GM12875 (cell line): ENCODE results near the gene SEC14L3.

ENCODE experiments used
- H3K4me3 ChIP-seq: one replicate; pipeline ENCODE4 v1.5.1; 2011; ENCODE audit warnings: low read depth, low read length, control low read depth
- TF ChIP-seq, protein P1 (sequence below): IDR thresholded peaks from 2 replicates; pipeline ENCODE4 v1.5.1; 2011; ENCODE audit warnings: low read depth, mild to moderate bottlenecking, control low read depth, inconsistent platforms, low read length, moderate library complexity, borderline replicate concordance; ENCODE audit not compliant: insufficient read depth

Gene SEC14L3

GRCh38 chr22:30511109-30511508 lies 39.3 kb upstream of the SEC14L3 start:
- TF ChIP-seq, protein P1, sequence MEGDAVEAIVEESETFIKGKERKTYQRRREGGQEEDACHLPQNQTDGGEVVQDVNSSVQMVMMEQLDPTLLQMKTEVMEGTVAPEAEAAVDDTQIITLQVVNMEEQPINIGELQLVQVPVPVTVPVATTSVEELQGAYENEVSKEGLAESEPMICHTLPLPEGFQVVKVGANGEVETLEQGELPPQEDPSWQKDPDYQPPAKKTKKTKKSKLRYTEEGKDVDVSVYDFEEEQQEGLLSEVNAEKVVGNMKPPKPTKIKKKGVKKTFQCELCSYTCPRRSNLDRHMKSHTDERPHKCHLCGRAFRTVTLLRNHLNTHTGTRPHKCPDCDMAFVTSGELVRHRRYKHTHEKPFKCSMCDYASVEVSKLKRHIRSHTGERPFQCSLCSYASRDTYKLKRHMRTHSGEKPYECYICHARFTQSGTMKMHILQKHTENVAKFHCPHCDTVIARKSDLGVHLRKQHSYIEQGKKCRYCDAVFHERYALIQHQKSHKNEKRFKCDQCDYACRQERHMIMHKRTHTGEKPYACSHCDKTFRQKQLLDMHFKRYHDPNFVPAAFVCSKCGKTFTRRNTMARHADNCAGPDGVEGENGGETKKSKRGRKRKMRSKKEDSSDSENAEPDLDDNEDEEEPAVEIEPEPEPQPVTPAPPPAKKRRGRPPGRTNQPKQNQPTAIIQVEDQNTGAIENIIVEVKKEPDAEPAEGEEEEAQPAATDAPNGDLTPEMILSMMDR = no peak

GRCh38 chr22:30508216-30508615 lies 36.4 kb upstream of the SEC14L3 start:
- TF ChIP-seq, protein P1 = no peak
- H3K4me3 ChIP-seq = no peak overlapping the region

More at GRCh38 chr22:30511109-30511508, 39.3 kb upstream of the SEC14L3 start:
- no peak overlapping the region for H3K4me3 ChIP-seq

- TF ChIP-seq, protein P1 = no peak
- H3K4me3 ChIP-seq = no peak overlapping the region
These were observed 35.9 kb upstream of the SEC14L3 start for GRCh38 chr22:30507670-30508069.

DNA sequence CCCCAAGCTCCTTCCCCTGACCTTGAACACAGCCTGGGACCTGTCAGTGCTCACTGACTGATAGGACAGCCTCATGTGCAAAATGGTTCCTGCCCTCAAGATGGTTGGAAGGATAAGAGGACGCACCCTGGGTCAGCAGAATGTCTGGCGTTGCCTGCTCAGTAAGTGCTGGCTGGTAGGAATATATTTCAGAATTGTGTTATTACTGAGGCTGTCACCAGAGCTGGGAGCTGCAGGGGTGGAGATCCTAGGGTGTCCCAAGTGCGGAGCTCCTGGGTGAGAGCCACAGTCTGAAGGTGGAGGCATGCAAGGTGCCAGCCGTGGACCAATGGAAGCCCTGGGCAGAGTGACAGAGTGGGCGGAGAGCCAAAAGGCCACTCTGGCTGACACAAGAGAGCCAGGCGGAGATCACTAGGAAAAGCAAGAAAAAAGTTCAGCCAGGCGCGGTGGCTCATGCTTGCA lies 34.7 kb upstream of the SEC14L3 start:
- no peak overlapping the region for H3K4me3 ChIP-seq
- TF ChIP-seq, protein P1 = no peak

GRCh38 chr22:30503551-30503950 lies 31.7 kb upstream of the SEC14L3 start:
- no peak overlapping the region for H3K4me3 ChIP-seq
- TF ChIP-seq, protein P1 = no peak

DNA sequence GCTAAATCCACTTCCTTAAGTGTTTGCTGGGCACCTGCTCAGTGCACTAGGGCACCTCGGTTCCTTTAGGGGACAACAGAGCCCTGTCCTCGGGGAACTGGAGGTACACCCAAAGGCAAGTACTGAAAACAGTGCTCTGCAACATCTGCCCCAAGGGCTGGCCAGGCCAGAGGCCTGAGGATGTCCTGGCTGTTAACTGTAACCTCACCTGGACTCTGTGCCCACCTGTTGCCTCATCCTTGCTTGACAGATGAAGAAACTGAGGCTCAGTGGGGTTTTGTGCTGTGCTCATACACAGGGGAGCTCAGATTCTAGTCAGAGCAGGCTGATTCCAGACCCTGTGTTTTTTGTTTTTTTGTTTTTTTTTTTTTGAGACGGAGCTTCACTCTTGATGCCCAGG lies 31.1 kb upstream of the SEC14L3 start:
- H3K4me3 ChIP-seq = no peak overlapping the region
- TF ChIP-seq, protein P1 = no peak

DNA sequence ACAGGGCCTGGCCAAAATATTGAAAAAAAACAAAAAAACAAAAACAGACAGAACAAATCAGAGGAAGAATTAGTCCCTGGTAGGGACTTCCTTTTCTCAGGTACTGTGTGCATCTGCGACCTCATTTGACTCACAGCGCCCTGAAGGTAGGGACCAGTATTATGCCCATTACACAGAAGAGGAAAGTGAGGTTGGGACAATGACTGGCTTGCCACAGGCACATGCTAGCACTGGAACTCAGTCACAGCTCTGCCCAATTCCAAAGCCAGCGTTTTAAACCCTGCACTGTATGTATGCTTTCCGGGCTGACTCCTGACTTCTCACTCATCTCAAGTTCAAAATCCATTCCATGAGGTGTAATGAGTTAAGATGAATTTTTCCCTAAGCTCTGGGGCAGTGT lies 30.3 kb upstream of the SEC14L3 start:
- H3K4me3 ChIP-seq = no peak overlapping the region
- TF ChIP-seq, protein P1 = no peak
